Occipital lobe (tissue), 2 donors: ENCODE measurements around the gene ALKBH5. TPM values are rescaled to one million over a fixed set of nuclear protein-coding genes. Genes with fewer than 3 reads are reported as not detected.

Source experiments
- DNase-seq: peaks from one replicate; lab custom pipeline; 2025; lab: John Stamatoyannopoulos, UW
- total RNA-seq: library from RNA; depleted of rRNA; stranded (reverse); fragments of >200 nt; gene quantifications from one replicate; pipeline ENCODE4 v1.2.3, GENCODE V29; 2014

Gene ALKBH5
- total RNA-seq, 1 donor from 2014 or later = 79.7 TPM

DNA sequence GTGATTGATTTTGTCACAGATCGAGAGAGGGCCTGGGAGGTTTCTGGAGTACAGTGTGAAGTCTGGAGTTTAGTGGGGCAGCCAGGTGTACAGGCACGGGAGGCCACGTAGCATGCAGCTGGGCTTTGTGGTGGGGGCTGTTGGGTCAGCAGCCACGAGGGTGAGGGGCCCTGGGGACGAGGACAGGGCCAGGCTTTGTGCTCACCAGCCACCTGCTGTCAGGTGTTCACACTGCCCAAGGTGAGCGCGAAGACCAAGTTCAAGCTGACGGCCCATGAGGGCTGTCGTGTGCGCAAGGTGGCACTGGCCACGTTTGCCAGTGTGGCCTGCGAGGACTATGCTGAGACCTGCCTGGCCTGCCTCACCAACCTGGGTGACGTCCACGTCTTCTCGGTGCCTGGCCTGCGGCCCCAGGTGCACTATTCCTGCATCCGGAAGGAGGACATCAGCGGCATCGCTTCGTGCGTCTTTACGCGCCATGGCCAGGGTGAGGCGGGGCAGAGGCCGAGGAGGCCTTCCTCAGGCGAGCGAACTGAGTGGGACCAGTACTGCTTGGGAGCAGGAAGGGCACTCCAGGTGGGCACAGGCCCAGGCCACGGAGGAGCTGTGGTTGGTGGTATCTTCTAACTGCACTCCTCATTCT, 57.7 kb downstream of the ALKBH5 start:
- no peak for DNase-seq

DNA sequence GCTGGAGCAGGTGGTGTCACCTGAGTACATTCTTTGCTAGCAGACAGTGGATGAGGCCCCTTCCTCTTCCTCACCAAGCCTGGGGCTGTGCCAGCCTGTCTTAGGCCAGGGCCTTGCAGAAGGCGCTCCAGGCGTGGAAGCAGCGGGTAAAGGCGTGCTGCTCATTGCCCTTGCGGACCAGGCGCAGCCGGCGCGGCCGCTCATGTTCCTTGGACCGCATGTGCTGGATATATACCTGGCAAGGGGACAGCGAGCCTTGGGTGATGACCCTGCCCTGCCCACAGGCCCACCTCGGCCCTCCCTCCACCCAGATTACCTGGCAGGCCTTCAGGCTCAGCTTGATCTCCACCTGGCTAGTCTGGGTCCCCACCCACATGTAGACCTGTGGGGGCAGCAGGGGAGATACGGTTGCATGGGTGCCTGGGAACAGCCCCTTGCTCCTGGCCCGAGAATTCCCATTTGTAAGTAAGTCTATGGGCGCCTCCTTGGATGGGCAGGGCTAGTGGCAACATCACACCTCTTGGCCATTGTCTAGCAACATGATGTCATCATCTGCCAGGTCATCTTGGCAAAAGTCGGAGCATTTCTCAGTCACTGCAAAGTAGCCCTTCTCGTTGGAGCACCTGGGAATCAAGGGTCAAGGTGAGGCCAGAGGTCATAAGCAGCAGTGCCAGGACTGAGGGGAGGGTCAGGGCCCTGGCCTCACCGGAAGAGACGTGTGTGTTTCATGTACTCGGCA, 61.6 kb downstream of the ALKBH5 start:
- DNase-seq = no peak

DNA sequence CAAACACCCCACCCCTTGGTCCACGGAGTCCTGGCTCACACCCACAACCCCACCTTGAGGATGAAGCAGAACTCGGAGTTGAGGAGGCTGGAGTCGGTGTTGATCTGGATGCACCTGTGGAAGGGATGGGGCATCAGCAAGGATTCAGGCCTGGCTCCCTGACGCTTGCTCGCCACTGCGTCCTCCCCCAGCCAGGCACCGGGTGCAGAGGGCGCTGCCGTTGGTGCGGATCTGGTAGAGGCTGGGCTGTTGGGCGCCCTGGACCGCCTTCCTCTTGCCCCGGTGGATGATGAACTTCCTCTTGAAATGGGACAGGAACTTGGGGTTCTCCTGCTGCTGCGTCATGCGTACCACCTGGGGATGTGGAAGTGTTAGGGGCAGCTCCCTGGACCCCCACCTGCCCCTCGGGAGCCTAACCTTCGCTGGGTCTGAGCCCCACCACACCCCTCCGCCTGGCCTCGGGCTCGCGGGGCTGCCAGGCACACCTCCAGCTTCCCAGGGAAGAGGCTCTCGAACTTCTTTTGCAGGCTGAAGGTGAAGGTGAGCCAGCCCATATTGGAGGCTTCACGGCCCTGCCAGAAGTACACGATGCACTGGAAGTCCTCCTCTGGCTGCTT, 62.6 kb downstream of the ALKBH5 start:
- no peak for DNase-seq

DNA sequence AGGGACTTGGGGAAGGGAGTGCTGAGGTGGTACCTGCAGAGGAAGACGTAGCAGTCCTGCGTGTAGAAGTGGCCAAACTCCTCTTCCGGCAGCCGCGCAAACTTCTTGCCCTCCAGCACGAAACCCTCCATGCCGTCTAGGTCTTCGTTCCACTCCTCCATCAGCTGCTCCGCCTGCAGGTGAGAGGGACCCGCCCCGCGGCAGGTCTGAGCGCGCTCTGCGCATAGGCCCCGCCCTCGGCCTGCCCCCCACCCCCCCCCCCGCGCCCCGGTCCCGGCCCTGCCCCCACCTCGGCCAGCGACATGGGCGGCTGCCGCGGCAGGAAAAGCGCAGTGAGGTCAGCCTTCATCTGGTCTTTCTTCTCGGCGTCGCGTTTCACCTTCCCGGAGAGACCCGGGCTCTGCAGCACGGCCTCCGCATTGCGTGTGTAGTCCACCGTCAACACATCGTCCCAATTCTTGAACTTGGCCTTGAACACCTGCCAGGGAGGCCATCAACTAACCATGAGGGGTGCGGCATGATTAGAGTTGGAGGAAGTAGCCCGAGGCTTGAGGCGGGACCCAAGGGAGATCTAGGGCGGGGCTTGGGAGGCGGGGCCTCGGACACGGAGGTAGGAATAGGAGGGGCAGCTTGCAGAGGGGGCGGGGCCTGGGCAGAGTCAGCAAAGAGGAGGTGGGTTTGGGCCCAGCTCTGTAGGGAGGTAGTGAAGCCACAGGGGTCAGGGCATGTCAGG, 63.4 kb downstream of the ALKBH5 start:
- DNase-seq = no peak

- DNase-seq = no peak
Observed at GRCh38 chr17:18247613-18248001, 64.0 kb downstream of the ALKBH5 start.

GRCh38 chr17:18248300-18248731, 64.7 kb downstream of the ALKBH5 start:
- peak; percentile 34 for DNase-seq

- DNase-seq = no peak
Observed at GRCh38 chr17:18248811-18249210, 65.2 kb downstream of the ALKBH5 start.

DNA sequence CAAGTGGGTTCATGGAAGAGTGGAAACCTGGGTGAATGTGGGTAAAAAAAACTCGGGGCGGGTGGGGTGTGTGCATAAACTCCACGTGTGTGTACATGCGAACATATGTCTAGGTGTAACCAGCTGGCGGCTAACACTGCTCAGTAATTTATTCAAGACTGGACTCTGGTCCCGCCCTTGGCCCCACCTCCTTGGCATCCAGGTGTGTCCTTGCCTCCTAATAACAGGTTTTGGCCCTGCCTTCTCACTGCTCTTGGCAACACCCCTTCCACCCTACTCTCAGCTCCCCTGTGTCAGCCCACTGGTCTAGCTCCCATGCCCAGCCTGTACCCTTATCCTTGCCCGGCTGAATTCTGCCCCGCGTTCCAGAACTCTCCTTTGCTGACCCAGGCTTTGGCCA, 66.6 kb downstream of the ALKBH5 start:
- DNase-seq = no peak

DNA sequence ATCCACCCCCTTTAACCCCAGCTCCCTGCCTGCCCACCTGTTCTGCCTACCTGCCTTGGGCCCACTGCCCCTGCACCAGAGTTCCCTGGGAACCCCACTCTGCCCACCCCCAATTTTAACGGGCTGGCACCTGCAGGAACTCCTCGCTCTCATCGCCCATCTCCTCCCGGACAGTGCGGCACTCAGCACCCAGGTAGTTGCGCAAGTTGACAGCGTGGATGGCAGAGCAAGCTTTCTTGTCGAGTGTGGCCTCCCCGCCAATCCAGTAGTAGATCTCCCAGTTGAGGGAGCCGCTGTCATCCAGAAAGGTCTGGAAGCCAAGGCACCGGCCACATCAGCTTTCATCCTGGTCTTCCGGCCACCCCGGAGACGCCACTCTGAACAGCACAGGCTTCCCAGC, 67.1 kb downstream of the ALKBH5 start:
- DNase-seq = no peak

DNA sequence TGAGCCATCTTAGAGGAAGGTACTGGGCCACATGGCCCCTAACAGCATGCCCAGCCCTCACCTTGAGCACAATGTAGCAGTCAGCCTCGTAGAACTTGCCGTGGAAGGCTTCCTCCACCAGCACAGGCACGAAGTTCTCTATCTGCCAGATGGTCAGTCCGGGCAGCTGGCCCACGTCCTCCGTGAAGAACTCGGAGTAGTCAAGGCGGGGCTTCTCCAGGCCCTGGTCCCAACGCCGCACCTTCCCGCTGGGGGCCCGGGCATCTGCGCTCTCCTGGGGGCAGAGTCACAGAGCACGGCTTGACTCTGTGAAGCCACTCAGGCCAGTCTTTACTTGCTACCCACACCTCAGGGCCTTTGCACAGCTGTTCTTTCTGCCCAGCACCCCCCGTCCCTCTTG, 67.6 kb downstream of the ALKBH5 start:
- DNase-seq = no peak

DNA sequence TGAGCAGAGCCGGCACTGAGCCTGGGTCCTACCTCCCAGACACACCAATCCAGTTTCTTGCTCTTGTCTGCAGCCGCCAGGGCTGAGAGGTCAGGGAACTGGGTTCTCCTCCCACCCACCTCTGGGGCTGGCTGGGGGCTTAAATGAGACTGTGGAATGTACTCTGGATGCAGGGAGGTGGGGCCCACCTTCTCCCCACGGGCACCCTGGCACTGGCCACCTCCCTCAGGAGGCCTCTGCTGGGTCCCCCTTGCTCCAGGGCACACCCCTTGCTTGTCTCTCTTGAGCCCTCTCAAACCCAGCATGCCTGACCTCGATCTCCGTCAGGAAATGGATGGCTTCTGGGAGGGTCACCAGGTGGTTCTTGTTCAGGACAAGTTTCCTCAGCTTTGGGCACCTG, 68.5 kb downstream of the ALKBH5 start:
- no peak for DNase-seq

- DNase-seq = no peak
Observed at GRCh38 chr17:18253187-18253884, 69.7 kb downstream of the ALKBH5 start.

DNA sequence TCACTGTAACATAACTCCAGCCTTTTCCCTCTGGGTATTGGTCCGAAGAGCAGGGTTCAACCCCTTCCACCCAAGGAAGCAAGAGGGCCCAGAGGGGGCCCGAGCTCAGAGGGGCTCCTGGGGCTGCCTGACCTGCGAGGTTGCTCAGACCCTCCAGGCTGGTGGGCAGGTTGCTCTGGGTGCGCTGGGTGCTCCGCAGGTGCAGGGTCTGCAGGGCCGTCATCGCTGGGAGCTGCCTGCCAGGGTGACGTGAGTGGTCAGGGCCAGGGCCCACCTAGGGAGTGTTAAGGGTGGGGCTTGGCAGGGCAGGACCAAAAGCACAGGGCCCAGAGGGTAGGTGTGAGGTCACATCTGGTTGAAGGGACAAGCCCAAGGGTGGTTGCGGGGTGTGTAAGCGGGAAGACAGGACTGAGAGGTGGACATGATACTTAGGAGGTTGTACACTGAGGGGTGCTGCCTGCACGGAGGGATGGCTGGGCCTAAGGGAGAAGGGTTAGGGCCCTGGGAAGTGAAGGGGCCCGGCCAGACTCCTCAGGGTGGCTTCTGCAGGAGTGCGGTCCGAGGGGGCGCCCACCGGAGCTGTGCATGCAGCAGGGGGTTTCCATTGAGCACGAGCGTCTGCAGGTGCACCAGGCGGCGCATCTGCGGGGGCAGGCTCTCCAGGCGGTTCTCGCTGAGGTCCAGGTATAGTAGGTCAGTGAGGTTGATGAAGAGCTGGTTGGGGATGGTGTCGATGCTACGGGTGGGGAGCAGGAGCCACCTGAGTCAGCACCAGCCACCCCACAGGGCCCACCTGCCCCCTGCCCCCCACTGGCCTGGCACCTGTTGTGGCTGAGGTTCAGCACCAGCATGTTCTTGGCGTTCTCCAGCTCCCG, 70.6 kb downstream of the ALKBH5 start:
- no peak for DNase-seq

DNA sequence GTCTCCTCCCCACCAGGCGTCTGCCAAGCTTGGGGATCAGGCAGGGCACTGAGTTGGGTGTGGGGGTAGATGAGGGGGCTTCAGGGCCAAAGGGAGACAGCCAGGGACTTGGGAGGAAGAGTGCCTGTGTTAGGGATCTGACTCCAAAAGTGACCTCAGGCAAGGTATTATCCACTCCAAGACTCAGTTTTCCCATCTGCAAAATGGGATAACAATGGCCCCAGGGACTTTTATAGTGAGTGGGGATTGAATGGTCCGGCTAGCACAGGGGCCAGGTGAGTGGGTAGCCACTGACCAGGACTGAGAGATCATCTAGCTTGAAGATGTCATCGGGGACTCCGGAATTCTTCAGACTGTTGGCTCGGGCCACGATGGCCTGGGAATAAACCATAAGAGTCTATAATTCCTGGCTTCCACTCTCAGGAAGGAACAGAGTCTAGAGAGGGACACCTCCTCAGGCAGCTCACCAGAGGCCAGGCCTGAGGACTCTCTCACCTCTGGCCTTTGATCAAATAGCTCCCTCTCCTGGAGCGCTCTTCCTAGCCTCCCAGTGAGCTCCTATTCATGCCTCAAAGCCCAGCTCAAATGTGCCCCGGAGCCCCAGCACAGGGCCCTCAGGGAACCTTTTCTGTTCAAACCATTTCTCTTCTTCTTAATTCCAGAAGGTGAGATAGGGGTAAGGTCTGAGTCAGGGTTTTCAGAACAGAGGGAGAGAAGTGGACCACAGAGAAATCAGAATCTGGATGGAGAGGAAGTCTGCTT, 71.4 kb downstream of the ALKBH5 start:
- no peak for DNase-seq

- no peak for DNase-seq
Observed at GRCh38 chr17:18256351-18256750, 72.7 kb downstream of the ALKBH5 start.

DNA sequence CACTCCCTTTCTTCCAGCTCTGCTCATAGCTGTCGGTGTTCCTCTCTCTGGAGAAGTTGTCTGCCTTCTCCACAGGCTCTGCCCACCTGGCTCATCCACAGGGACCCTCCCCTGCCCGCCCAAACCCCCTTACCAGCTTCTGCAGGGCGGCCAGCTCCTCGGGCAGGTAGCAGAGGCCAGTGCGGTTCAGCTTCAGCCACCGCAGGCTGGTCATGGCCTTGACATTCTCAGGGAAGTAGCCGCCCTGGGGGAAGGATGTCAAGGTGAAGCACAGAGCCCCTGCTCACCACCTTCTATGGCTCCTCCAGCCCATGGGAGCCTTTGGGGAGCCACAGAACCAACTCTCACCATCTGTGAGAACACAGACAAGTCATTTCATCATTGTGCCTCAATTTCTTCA, 73.1 kb downstream of the ALKBH5 start:
- no peak for DNase-seq

DNA sequence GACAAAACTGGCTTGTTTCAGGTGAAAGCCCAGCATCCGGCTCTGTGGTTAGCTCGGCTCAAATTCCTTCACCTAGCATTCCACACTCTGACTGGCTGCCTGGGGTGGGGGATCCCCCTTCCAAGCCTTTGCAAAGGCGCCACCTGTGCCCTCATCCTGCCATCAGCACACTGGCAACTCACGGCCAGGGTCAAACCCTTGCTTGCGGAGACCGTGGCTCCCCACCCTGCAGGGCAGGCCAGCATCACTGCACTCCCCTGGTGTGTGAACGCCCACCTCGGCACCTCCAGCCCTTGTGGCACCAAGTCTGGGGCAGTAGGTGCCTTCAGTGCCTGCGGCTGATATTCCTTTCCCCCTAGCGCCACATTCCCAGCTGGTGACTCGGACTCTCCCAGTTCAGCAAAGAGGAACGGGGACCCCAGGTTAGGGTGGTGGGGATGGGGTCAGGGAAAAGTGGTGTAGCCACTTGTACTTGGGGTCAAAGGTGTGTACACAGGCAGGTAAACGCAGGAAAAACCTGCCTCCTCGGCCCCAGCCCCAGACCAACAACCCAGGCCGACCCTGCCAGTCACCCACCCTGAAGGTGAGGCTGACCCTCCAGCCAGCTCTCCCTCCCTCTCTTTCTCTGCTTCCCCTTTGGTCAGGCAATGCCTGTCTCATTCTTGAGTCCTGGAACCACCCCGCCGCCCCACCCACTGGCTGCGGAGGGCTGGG, 73.8 kb downstream of the ALKBH5 start:
- no peak for DNase-seq

GRCh38 chr17:18257982-18258355, 74.3 kb downstream of the ALKBH5 start:
- DNase-seq = peak; percentile 65

GRCh38 chr17:18258356-18259038, 74.9 kb downstream of the ALKBH5 start, which contains the start of gene FLII:
Gene FLII, minus strand, starts transcription at chr17:18258738. Its CDS starts 48 bp downstream, at chr17:18258690.
- no peak for DNase-seq
